ENCODE measurements around the gene ADAMTSL1. TPM values are rescaled to one million over a fixed set of nuclear protein-coding genes. Genes with fewer than 3 reads are reported as not detected.

ADAMTSL1 gene
- total and polyA plus RNA-seq, 2 donors (not counting 3 experiments of a cell fraction or from before 2014, with no cell fraction given): 15.0 to 18.4 TPM

GRCh38 chr9:18848657-18849056 lies 374.7 kb downstream of the ADAMTSL1 start:
- Histone ChIP-seq H3K9me3 (replicated peaks; ENCODE audit: control insufficient read depth, insufficient read depth, low read length) (no peaks in the 10 kb centered on the region), H3K36me3 (ENCODE audit: control insufficient read depth in 2 of 2, extremely low read depth in 1 of 2, insufficient read depth in 2 of 2, low read length in 2 of 2) (no peaks in the 10 kb centered on the region), H2AFZ (ENCODE audit: low read depth, low read length) (no peak overlapping the region), H3K4me3 (replicated peaks in 1 of 3; ENCODE audit: insufficient read depth in 1 of 3, low read depth in 1 of 3, low read length in 3 of 3) (no peak overlapping the region), H3K27ac (ENCODE audit: insufficient read depth, low read depth, low read length) (no peak overlapping the region), H3K9me1 (replicated peaks; ENCODE audit: control insufficient read depth, extremely low read depth, insufficient read depth, low read length) (no peaks in the 10 kb centered on the region), H3K4me2 (ENCODE audit: insufficient read depth, low read length) (no peak overlapping the region), H3K79me2 (ENCODE audit: control insufficient read depth, insufficient read depth, low read length) (no peaks in the 10 kb centered on the region), H4K20me1 (replicated peaks; ENCODE audit: control insufficient read depth, extremely low read depth, insufficient read depth, low read length) (no peaks in the 10 kb centered on the region), H3K27me3 (ENCODE audit: control insufficient read depth in 2 of 2, insufficient read depth in 2 of 2, low read length in 2 of 2) (no peaks in the 10 kb centered on the region), H3K9ac (replicated peaks; ENCODE audit: extremely low read depth, insufficient read depth, low read length) (no peak overlapping the region), H3K4me1 (ENCODE audit: control insufficient read depth, extremely low read depth, insufficient read depth, low read length) (no peaks in the 10 kb centered on the region)
- no TSS peak for BruUV-seq (replicated peaks)
- ChIA-PET POLR2A (no interaction called here), CTCF (interaction anchor here (1.5 kb wide), 1 partner anchor 406 kb away, joined by 5 read pairs; no protein-coding TSS in a partner anchor)
- FAIRE-seq (peak; percentile 55), DNase-seq (ENCODE audit: low read depth, low spot score) (no peak)
- dilution Hi-C loops (cut with MboI; ENCODE audit: extremely low pct_ligation_motif_present, low sequenced_read_pairs): no loop called here
- TF ChIP-seq JUN (IDR thresholded peaks at IDR 0.05; ENCODE audit: borderline replicate concordance, insufficient read depth, insufficient read length, low read depth): no peak
- no peak for TF ChIP-seq FOS (IDR thresholded peaks at IDR 0.05; ENCODE audit: borderline replicate concordance, insufficient read depth, low read length)
- TF ChIP-seq MAX (IDR thresholded peaks at IDR 0.05; ENCODE audit: insufficient read depth, insufficient read length): no peak
- intact Hi-C loops (cut with micrococcal nuclease): no loop called here

- TF ChIP-seq FOS (IDR thresholded peaks at IDR 0.05; ENCODE audit: borderline replicate concordance, insufficient read depth, low read length) (no peak), EZH2 (IDR thresholded peaks at IDR 0.05; ENCODE audit: borderline replicate concordance, low read depth, low read length, severe bottlenecking) (no peak), GATA2 (IDR thresholded peaks at IDR 0.05; ENCODE audit: insufficient read depth, insufficient read length, low read depth, low read length) (no peak), POLR2A (IDR thresholded peaks at IDR 0.05; ENCODE audit: low read depth, low read length) (no peak), MAX (IDR thresholded peaks at IDR 0.05; ENCODE audit: insufficient read depth, insufficient read length) (no peak)
- CTCF ChIA-PET: interaction anchor here (1.5 kb wide), 1 partner anchor 406 kb away, joined by 5 read pairs; no protein-coding TSS in a partner anchor
- Histone ChIP-seq H3K4me1 (ENCODE audit: control insufficient read depth, extremely low read depth, insufficient read depth, low read length) (no peaks in the 10 kb centered on the region), H3K9ac (replicated peaks; ENCODE audit: extremely low read depth, insufficient read depth, low read length) (no peak overlapping the region), H3K4me2 (ENCODE audit: insufficient read depth, low read length) (no peak overlapping the region), H3K27ac (ENCODE audit: insufficient read depth, low read depth, low read length) (no peak overlapping the region), H2AFZ (ENCODE audit: low read depth, low read length) (no peak overlapping the region), H3K4me3 (replicated peaks in 1 of 3; ENCODE audit: insufficient read depth in 1 of 3, low read depth in 1 of 3, low read length in 3 of 3) (no peak overlapping the region), H3K9me1 (replicated peaks; ENCODE audit: control insufficient read depth, extremely low read depth, insufficient read depth, low read length) (no peaks in the 10 kb centered on the region), H3K27me3 (ENCODE audit: control insufficient read depth in 2 of 2, insufficient read depth in 2 of 2, low read length in 2 of 2) (no peaks in the 10 kb centered on the region), H3K79me2 (ENCODE audit: control insufficient read depth, insufficient read depth, low read length) (no peaks in the 10 kb centered on the region), H3K9me3 (replicated peaks; ENCODE audit: control insufficient read depth, insufficient read depth, low read length) (no peaks in the 10 kb centered on the region), H4K20me1 (replicated peaks; ENCODE audit: control insufficient read depth, extremely low read depth, insufficient read depth, low read length) (no peaks in the 10 kb centered on the region), H3K36me3 (ENCODE audit: control insufficient read depth in 2 of 2, extremely low read depth in 1 of 2, insufficient read depth in 2 of 2, low read length in 2 of 2) (no peaks in the 10 kb centered on the region)
- dilution Hi-C loops (cut with MboI; ENCODE audit: extremely low pct_ligation_motif_present, low sequenced_read_pairs): no loop called here
- BruUV-seq (replicated peaks): no TSS peak
- FAIRE-seq: no peak
- POLR2A ChIA-PET: no interaction called here
- intact Hi-C loops (cut with micrococcal nuclease): no loop called here
- peak; percentile 43 for DNase-seq (ENCODE audit: low read depth, low spot score)
These were observed 375.3 kb downstream of the ADAMTSL1 start for GRCh38 chr9:18849270-18849669.
